WTC11 (cell line): ENCODE measurements around the gene UBE2N. TPM values are rescaled to one million over a fixed set of nuclear protein-coding genes. Genes with fewer than 3 reads are reported as not detected.

ENCODE experiments used
- ATAC-seq: fragments of 200-7000 bp; cut with Tn5 transposase; 2 replicates; pipeline ENCODE4 v1.10.0; 2021; ENCODE audit warnings: mild to moderate bottlenecking, moderate library complexity
- CTCF ChIA-PET: fragments of 300-600 bp; sonication (Branson Sonifier 250); formaldehyde crosslinking; loops from one replicate; lab custom pipeline; 2021; ENCODE audit warnings: antibody characterized with exemption; lab: Charles Lee
- POLR2A ChIA-PET: fragments of 350-600 bp; sonication (Branson Sonifier 250); formaldehyde crosslinking; loops from one replicate; lab custom pipeline; 2021; ENCODE audit warnings: antibody characterized with exemption; lab: Charles Lee
- DNase-seq: peaks from one replicate; pipeline ENCODE4 v3.0.0; 2021; ENCODE audit warnings: low spot score
- H3K27ac Mint-ChIP-seq: 2 replicates; pipeline ENCODE4 v1.8.0; 2021; ENCODE audit warnings: mixed read lengths
- H3K27me3 Mint-ChIP-seq: 2 replicates; pipeline ENCODE4 v1.8.0; 2021; ENCODE audit warnings: low read depth, mild to moderate bottlenecking, moderate library complexity, mixed read lengths
- H3K36me3 Mint-ChIP-seq: 2 replicates; pipeline ENCODE4 v1.8.0; 2021; ENCODE audit warnings: mixed read lengths
- H3K4me1 Mint-ChIP-seq: 2 replicates; pipeline ENCODE4 v1.8.0; 2022; ENCODE audit warnings: mixed read lengths
- H3K4me3 Mint-ChIP-seq: 2 replicates; pipeline ENCODE4 v1.8.0; 2021; ENCODE audit warnings: mild to moderate bottlenecking, moderate library complexity, mixed read lengths
- H3K9me3 Mint-ChIP-seq: 2 replicates; pipeline ENCODE4 v1.8.0; 2021; ENCODE audit warnings: mixed read lengths
- ATF1 ChIP-seq: sonication (generic); formaldehyde crosslinking; IDR thresholded peaks from 2 replicates; pipeline ENCODE4 v1.8.1; 2023; ENCODE audit warnings: mild to moderate bottlenecking, moderate library complexity, missing genetic modification reagents
- CREM ChIP-seq: sonication (generic); formaldehyde crosslinking; IDR thresholded peaks from 2 replicates; pipeline ENCODE4 v1.8.1; 2022; ENCODE audit warnings: mild to moderate bottlenecking, missing genetic modification reagents, moderate library complexity
- ESRRA ChIP-seq: sonication (generic); formaldehyde crosslinking; IDR thresholded peaks from 2 replicates; pipeline ENCODE4 v1.8.1; 2022; ENCODE audit warnings: mild to moderate bottlenecking, missing genetic modification reagents, borderline replicate concordance
- FOXK1 ChIP-seq: sonication (generic); formaldehyde crosslinking; IDR thresholded peaks from 2 replicates; pipeline ENCODE4 v1.8.0; 2022; ENCODE audit warnings: mild to moderate bottlenecking, moderate library complexity, missing genetic modification reagents
- MXD4 ChIP-seq: fragments of 250-450 bp; sonication (Bioruptor Pico); IDR thresholded peaks from 2 replicates; pipeline ENCODE4 v1.8.0; 2021; ENCODE audit warnings: mild to moderate bottlenecking, moderate library complexity, borderline replicate concordance
- RORB ChIP-seq: fragments of 250-450 bp; sonication (Bioruptor Pico); IDR thresholded peaks from 2 replicates; pipeline ENCODE4 v1.9.0; 2021; ENCODE audit warnings: mild to moderate bottlenecking
- SOX15 ChIP-seq: fragments of 250-450 bp; sonication (Bioruptor Pico); IDR thresholded peaks from 2 replicates; pipeline ENCODE4 v1.9.0; 2021; ENCODE audit warnings: mild to moderate bottlenecking
- SP1 ChIP-seq: sonication (generic); formaldehyde crosslinking; conservative IDR thresholded peaks from 2 replicates; pipeline ENCODE4 v1.8.1; 2022; ENCODE audit warnings: missing genetic modification reagents
- ZNF263 ChIP-seq: sonication (generic); formaldehyde crosslinking; IDR thresholded peaks from 2 replicates; pipeline ENCODE4 v1.8.1; 2022; ENCODE audit warnings: low read depth, mild to moderate bottlenecking, moderate library complexity, missing genetic modification reagents
- ZNF317 ChIP-seq: sonication (generic); formaldehyde crosslinking; IDR thresholded peaks from 2 replicates; pipeline ENCODE4 v1.8.1; 2023; ENCODE audit warnings: low read depth, mild to moderate bottlenecking, moderate library complexity, missing genetic modification reagents, borderline replicate concordance
- total RNA-seq: library from RNA; stranded (reverse); gene quantifications from 3 replicates; pipeline ENCODE4 v1.2.3, GENCODE V29; 2021
- TF ChIP-seq, protein P1 (sequence below): fragments of 250-450 bp; sonication (Bioruptor Pico); IDR thresholded peaks from 2 replicates; pipeline ENCODE4 v1.9.0; 2021; ENCODE audit warnings: moderate library complexity, mild to moderate bottlenecking, inconsistent platforms, borderline replicate concordance
- TF ChIP-seq, protein P2 (sequence below): sonication (generic); formaldehyde crosslinking; IDR thresholded peaks from 2 replicates; pipeline ENCODE4 v1.8.1; 2023; ENCODE audit warnings: mild to moderate bottlenecking, missing genetic modification reagents, moderate library complexity
- TF ChIP-seq, protein P3 (sequence below): sonication (generic); formaldehyde crosslinking; IDR thresholded peaks from 2 replicates; pipeline ENCODE4 v1.8.1; 2022; ENCODE audit warnings: mild to moderate bottlenecking, missing genetic modification reagents, moderate library complexity, borderline replicate concordance
- TF ChIP-seq, protein P4 (sequence below): sonication (generic); formaldehyde crosslinking; IDR thresholded peaks from 2 replicates; pipeline ENCODE4 v1.8.0; 2022; ENCODE audit warnings: mild to moderate bottlenecking, missing genetic modification reagents
- TF ChIP-seq, protein P5 (sequence below): fragments of 250-450 bp; sonication (Bioruptor Pico); IDR thresholded peaks from 2 replicates; pipeline ENCODE4 v2.1.2; 2022; ENCODE audit warnings: mild to moderate bottlenecking, moderate library complexity
- TF ChIP-seq, protein P6 (sequence below): fragments of 250-450 bp; sonication (Bioruptor Pico); IDR thresholded peaks from 2 replicates; pipeline ENCODE4 v1.9.0; 2021; ENCODE audit warnings: mild to moderate bottlenecking
- TF ChIP-seq, protein P7 (sequence below): sonication (generic); formaldehyde crosslinking; IDR thresholded peaks from 2 replicates; pipeline ENCODE4 v1.8.0; 2022; ENCODE audit warnings: mild to moderate bottlenecking, missing genetic modification reagents

UBE2N gene
- total RNA-seq, 1 experiment from 2014 or later = 195 TPM

DNA sequence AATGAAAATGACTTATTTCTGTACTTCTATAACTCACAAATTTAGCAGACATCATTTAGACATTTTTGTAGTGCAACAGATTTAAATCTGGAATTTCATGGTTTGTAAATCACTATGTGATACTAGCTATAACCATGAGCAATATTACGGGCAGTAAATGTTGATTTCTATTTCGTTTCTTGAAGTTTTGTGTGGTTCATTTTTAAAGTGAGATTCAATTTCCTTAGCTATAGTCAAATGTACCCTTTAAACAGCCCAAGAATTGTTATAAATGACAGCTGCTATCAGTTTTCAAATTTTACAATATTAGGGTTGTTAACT, 33.8 kb downstream of the UBE2N start:
- no peaks in the 10 kb centered on the region for H3K27me3 Mint-ChIP-seq
- ATAC-seq = no peak
- peaks cover 29% of the 10 kb centered on the region for H3K36me3 Mint-ChIP-seq
- DNase-seq = no peak
- H3K9me3 Mint-ChIP-seq = peaks cover 3% of the 10 kb centered on the region; the same call in 1 of the 2 replicates
- TF ChIP-seq CREM (CRISPR knock-in tag) (no peak), FOXK1 (CRISPR knock-in tag) (no peak), SOX15 (CRISPR knock-in tag) (no peak), ZNF317 (no peak), ATF1 (no peak), ZNF263 (CRISPR knock-in tag) (no peak), RORB (CRISPR knock-in tag) (no peak), ESRRA (CRISPR knock-in tag) (no peak), MXD4 (CRISPR knock-in tag) (no peak)
- TF ChIP-seq, protein P1, sequence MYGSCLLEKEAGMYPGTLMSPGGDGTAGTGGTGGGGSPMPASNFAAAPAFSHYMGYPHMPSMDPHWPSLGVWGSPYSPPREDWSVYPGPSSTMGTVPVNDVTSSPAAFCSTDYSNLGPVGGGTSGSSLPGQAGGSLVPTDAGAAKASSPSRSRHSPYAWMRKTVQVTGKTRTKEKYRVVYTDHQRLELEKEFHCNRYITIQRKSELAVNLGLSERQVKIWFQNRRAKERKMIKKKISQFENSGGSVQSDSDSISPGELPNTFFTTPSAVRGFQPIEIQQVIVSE (CRISPR knock-in tag) = no peak
- TF ChIP-seq, protein P2, sequence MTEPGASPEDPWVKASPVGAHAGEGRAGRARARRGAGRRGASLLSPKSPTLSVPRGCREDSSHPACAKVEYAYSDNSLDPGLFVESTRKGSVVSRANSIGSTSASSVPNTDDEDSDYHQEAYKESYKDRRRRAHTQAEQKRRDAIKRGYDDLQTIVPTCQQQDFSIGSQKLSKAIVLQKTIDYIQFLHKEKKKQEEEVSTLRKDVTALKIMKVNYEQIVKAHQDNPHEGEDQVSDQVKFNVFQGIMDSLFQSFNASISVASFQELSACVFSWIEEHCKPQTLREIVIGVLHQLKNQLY (CRISPR knock-in tag) = no peak
- TF ChIP-seq, protein P3, sequence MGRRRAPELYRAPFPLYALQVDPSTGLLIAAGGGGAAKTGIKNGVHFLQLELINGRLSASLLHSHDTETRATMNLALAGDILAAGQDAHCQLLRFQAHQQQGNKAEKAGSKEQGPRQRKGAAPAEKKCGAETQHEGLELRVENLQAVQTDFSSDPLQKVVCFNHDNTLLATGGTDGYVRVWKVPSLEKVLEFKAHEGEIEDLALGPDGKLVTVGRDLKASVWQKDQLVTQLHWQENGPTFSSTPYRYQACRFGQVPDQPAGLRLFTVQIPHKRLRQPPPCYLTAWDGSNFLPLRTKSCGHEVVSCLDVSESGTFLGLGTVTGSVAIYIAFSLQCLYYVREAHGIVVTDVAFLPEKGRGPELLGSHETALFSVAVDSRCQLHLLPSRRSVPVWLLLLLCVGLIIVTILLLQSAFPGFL = no peak
- TF ChIP-seq, protein P4, sequence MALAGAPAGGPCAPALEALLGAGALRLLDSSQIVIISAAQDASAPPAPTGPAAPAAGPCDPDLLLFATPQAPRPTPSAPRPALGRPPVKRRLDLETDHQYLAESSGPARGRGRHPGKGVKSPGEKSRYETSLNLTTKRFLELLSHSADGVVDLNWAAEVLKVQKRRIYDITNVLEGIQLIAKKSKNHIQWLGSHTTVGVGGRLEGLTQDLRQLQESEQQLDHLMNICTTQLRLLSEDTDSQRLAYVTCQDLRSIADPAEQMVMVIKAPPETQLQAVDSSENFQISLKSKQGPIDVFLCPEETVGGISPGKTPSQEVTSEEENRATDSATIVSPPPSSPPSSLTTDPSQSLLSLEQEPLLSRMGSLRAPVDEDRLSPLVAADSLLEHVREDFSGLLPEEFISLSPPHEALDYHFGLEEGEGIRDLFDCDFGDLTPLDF (CRISPR knock-in tag) = no peak
- TF ChIP-seq, protein P5, sequence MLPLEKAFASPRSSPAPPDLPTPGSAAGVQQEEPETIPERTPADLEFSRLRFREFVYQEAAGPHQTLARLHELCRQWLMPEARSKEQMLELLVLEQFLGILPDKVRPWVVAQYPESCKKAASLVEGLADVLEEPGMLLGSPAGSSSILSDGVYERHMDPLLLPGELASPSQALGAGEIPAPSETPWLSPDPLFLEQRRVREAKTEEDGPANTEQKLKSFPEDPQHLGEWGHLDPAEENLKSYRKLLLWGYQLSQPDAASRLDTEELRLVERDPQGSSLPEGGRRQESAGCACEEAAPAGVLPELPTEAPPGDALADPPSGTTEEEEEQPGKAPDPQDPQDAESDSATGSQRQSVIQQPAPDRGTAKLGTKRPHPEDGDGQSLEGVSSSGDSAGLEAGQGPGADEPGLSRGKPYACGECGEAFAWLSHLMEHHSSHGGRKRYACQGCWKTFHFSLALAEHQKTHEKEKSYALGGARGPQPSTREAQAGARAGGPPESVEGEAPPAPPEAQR (CRISPR knock-in tag) = no peak
- H3K4me3 Mint-ChIP-seq = no peak overlapping the region
- H3K27ac Mint-ChIP-seq = no peak overlapping the region
- H3K4me1 Mint-ChIP-seq = peaks cover under 1% of the 10 kb centered on the region
- POLR2A ChIA-PET = no interaction called here
- CTCF ChIA-PET = interaction anchor here (0.6 to 1.5 kb wide), 3 partner anchors 11 to 462 kb away, joined by 3 to 5 read pairs (median 3); no protein-coding TSS in a partner anchor

DNA sequence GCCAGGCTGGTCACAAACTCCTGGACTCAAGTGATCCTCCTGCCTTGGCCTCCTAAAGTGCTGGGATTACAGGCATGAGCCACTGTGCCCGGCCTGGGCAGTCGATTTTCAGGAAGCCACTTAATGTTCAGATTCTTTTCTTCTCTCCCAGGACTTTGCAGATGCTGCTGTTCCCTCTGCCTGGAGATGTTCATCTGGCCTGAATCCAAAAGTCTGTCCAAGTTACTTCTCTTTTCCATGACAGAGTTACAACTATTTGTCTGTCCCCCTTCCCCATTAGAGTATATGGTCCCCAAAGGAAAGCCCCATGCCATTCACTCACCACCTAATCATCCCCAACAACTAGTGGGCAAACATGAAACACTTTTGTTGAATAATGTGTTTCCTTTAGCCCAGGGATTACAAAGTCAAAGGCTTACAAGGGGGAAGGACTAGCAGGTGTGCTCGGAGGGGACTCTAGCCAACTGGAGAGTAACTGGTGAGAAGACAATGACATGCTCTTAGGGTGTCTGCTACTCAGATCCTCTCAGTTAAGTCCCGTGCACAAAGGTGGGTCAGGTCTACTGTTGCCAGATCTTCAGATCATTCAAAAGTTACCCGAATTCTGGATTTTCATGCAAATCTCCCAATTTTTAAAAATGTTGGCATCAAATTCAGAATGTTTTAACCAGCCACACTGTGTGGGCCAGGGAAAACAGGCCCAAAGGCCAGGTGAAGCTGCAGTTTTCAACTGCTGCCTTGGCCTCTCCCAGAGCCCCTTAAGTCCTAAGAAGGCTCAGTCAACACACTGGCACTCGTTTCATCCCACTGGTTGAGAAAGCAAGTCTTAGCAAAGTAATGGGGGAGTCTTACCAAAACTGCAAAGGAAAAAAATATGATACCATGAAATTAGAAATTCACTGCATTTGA, 34.4 kb downstream of the UBE2N start:
- no peak for TF ChIP-seq SP1 (CRISPR knock-in tag)
- TF ChIP-seq, protein P6, sequence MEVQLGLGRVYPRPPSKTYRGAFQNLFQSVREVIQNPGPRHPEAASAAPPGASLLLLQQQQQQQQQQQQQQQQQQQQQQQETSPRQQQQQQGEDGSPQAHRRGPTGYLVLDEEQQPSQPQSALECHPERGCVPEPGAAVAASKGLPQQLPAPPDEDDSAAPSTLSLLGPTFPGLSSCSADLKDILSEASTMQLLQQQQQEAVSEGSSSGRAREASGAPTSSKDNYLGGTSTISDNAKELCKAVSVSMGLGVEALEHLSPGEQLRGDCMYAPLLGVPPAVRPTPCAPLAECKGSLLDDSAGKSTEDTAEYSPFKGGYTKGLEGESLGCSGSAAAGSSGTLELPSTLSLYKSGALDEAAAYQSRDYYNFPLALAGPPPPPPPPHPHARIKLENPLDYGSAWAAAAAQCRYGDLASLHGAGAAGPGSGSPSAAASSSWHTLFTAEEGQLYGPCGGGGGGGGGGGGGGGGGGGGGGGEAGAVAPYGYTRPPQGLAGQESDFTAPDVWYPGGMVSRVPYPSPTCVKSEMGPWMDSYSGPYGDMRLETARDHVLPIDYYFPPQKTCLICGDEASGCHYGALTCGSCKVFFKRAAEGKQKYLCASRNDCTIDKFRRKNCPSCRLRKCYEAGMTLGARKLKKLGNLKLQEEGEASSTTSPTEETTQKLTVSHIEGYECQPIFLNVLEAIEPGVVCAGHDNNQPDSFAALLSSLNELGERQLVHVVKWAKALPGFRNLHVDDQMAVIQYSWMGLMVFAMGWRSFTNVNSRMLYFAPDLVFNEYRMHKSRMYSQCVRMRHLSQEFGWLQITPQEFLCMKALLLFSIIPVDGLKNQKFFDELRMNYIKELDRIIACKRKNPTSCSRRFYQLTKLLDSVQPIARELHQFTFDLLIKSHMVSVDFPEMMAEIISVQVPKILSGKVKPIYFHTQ (CRISPR knock-in tag) = peak; percentile 26; the same call in 1 of the 2 replicates
- TF ChIP-seq, protein P7, sequence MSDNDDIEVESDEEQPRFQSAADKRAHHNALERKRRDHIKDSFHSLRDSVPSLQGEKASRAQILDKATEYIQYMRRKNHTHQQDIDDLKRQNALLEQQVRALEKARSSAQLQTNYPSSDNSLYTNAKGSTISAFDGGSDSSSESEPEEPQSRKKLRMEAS = no peak
- TF ChIP-seq, all 79 proteins: peak for 1
- CTCF ChIA-PET = interaction anchor here (0.6 to 1.5 kb wide), 2 partner anchors 13 to 461 kb away, joined by 3 to 5 read pairs; no protein-coding TSS in a partner anchor
- Mint-ChIP-seq H3K36me3 (peaks cover 34% of the 10 kb centered on the region), H3K9me3 (peaks cover 3% of the 10 kb centered on the region; the same call in 1 of the 2 replicates), H3K4me3 (no peak overlapping the region), H3K4me1 (no peaks in the 10 kb centered on the region; the same call in 1 of the 2 replicates), H3K27ac (peak overlapping the region; percentile 55), H3K27me3 (no peaks in the 10 kb centered on the region)
- peak; percentile 51 for ATAC-seq
- no peak for DNase-seq
- POLR2A ChIA-PET = no interaction called here
